ENCODE data around the gene GRWD1.
A peak's percentile ranks its signal among the peaks of the same experiment; 100 is the strongest.

The GRWD1 gene

GRCh38 chr19:48506138-48506733, 60.5 kb downstream of the GRWD1 start:
- no peak overlapping the region for H3K27ac ChIP-seq
- no peak for TF ChIP-seq ZFX (IDR thresholded peaks at IDR 0.05)
- peak; percentile 50 for TF ChIP-seq CTCF (conservative IDR thresholded peaks at IDR 0.05)
